Loucy (cell line): ENCODE data around the gene DNM3.

Source experiments
- H2AFZ ChIP-seq: fragments of 200-600 bp; sonication (generic); 2 replicates; pipeline ENCODE4 v1.6.0; 2016; ENCODE audit warnings: antibody characterized with exemption, mild to moderate bottlenecking, low read length, moderate library complexity
- H3F3A ChIP-seq: fragments of 200-600 bp; 2 replicates; pipeline ENCODE4 v1.6.0; 2016; ENCODE audit warnings: antibody characterized with exemption, low read depth, mild to moderate bottlenecking
- H3K27me3 ChIP-seq: fragments of 200-600 bp; sonication (generic); 2 replicates; pipeline ENCODE4 v1.6.1; 2014; ENCODE audit warnings: low read length, mild to moderate bottlenecking; ENCODE audit not compliant: insufficient read depth, poor library complexity, severe bottlenecking
- H3K36me3 ChIP-seq: fragments of 200-600 bp; sonication (generic); 2 replicates; pipeline ENCODE4 v1.6.1; 2016; ENCODE audit warnings: low read length; ENCODE audit not compliant: insufficient read depth
- H3K4me1 ChIP-seq: fragments of 200-600 bp; sonication (generic); 2 replicates; pipeline ENCODE4 v1.5.1; 2014; ENCODE audit warnings: low read length, mild to moderate bottlenecking; ENCODE audit not compliant: insufficient read depth, poor library complexity, severe bottlenecking
- H3K4me2 ChIP-seq: fragments of 200-600 bp; sonication (generic); 2 replicates; pipeline ENCODE4 v1.6.0; 2014; ENCODE audit warnings: antibody characterized with exemption, low read length, low read depth, mild to moderate bottlenecking; ENCODE audit not compliant: poor library complexity, severe bottlenecking
- H3K4me3 ChIP-seq: fragments of 200-600 bp; sonication (generic); 2 replicates; pipeline ENCODE4 v1.5.1; 2014; ENCODE audit warnings: low read length, mild to moderate bottlenecking, mixed read lengths; ENCODE audit not compliant: poor library complexity, severe bottlenecking
- H3K79me2 ChIP-seq: fragments of 200-600 bp; sonication (generic); 2 replicates; pipeline ENCODE4 v1.6.1; 2014; ENCODE audit warnings: low read length; ENCODE audit not compliant: insufficient read depth
- H3K9ac ChIP-seq: fragments of 200-600 bp; sonication (generic); 2 replicates; pipeline ENCODE4 v1.6.0; 2014; ENCODE audit warnings: mild to moderate bottlenecking, low read depth, low read length, moderate library complexity; ENCODE audit not compliant: poor library complexity, severe bottlenecking
- H3K9me2 ChIP-seq: fragments of 200-600 bp; sonication (generic); replicated peaks from 2 replicates; pipeline ENCODE4 v1.6.1; 2016; ENCODE audit warnings: low read depth, low read length, mixed read lengths
- H3K9me3 ChIP-seq: fragments of 200-600 bp; sonication (generic); 2 replicates; pipeline ENCODE4 v1.6.1; 2014; ENCODE audit warnings: mild to moderate bottlenecking, antibody characterized with exemption, low read length, low read depth; ENCODE audit not compliant: insufficient read depth
- H4K20me1 ChIP-seq: fragments of 200-600 bp; sonication (generic); 2 replicates; pipeline ENCODE4 v1.6.0; 2014; ENCODE audit warnings: antibody characterized with exemption, low read length, mild to moderate bottlenecking; ENCODE audit not compliant: insufficient read depth, poor library complexity, severe bottlenecking
- EZH2phosphoT487 ChIP-seq: fragments of 200-600 bp; IDR thresholded peaks from 2 replicates; pipeline ENCODE4 v1.6.1; 2018; ENCODE audit warnings: antibody characterized with exemption, mild to moderate bottlenecking, moderate library complexity, borderline replicate concordance
- TF ChIP-seq, protein P1 (sequence below): fragments of 200-600 bp; sonication (generic); conservative IDR thresholded peaks from 2 replicates; pipeline ENCODE4 v1.5.1; 2014; ENCODE audit warnings: mild to moderate bottlenecking, antibody characterized with exemption, low read length

The DNM3 gene

DNA sequence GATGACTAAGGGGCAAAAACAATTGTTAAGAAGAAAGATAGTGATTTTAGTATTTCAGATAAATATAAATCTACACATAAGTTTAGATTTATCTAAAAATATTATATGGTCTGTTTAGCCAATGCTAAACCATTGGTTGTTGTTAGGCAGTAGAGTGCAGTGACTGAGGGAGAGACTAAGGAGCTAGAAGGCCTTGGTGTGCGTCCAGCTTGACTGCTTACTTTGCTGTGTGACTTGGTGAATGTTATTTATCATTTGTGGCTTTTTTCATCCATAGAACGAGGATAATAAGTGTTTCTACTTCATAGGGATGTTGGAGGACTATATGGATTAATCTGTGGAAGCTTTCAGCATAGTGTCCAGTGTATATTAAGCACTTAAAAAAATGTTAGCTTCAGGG is 314.5 kb downstream of the DNM3 start:
- Histone ChIP-seq H3K4me3 (no peak overlapping the region), H3K79me2 (no peaks in the 10 kb centered on the region), H3K4me2 (no peak overlapping the region), H3K9ac (no peak overlapping the region), H3K4me1 (peaks cover 9% of the 10 kb centered on the region), H3K9me2 (no peaks in the 10 kb centered on the region), H2AFZ (no peak overlapping the region), H3F3A (no peaks in the 10 kb centered on the region), H4K20me1 (no peaks in the 10 kb centered on the region), H3K27me3 (no peaks in the 10 kb centered on the region), H3K9me3 (no peaks in the 10 kb centered on the region), H3K36me3 (no peaks in the 10 kb centered on the region)
- no peak for TF ChIP-seq EZH2phosphoT487
- TF ChIP-seq, protein P1, sequence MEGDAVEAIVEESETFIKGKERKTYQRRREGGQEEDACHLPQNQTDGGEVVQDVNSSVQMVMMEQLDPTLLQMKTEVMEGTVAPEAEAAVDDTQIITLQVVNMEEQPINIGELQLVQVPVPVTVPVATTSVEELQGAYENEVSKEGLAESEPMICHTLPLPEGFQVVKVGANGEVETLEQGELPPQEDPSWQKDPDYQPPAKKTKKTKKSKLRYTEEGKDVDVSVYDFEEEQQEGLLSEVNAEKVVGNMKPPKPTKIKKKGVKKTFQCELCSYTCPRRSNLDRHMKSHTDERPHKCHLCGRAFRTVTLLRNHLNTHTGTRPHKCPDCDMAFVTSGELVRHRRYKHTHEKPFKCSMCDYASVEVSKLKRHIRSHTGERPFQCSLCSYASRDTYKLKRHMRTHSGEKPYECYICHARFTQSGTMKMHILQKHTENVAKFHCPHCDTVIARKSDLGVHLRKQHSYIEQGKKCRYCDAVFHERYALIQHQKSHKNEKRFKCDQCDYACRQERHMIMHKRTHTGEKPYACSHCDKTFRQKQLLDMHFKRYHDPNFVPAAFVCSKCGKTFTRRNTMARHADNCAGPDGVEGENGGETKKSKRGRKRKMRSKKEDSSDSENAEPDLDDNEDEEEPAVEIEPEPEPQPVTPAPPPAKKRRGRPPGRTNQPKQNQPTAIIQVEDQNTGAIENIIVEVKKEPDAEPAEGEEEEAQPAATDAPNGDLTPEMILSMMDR: no peak

DNA sequence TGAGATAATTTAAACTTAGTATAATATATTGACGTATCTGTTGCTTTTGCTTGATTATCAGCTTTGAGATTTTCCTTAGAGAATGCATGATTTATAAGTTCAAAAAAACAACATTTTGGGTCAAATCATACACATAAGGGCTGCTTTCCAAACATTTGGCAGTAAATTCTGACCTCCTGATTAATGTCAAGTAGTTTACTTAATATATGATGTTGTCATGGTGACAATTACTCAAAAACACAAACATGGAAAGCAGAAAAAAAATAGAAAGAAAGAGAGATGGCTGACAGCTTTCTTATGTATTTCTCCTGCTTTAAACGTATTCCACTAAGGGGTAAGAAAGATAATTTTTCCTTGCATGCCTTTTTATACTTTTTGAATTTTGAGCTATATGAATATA is 320.9 kb downstream of the DNM3 start:
- H3F3A ChIP-seq: no peaks in the 10 kb centered on the region
- no peaks in the 10 kb centered on the region for H3K27me3 ChIP-seq
- H3K9me2 ChIP-seq: no peaks in the 10 kb centered on the region
- no peak overlapping the region for H2AFZ ChIP-seq
- no peak for TF ChIP-seq EZH2phosphoT487
- TF ChIP-seq, protein P1: no peak
- H4K20me1 ChIP-seq: no peaks in the 10 kb centered on the region
- no peak overlapping the region for H3K4me3 ChIP-seq
- H3K4me1 ChIP-seq: peaks cover 4% of the 10 kb centered on the region
- H3K36me3 ChIP-seq: no peaks in the 10 kb centered on the region
- H3K4me2 ChIP-seq: no peak overlapping the region
- H3K79me2 ChIP-seq: no peaks in the 10 kb centered on the region
- H3K9ac ChIP-seq: no peak overlapping the region
- H3K9me3 ChIP-seq: no peaks in the 10 kb centered on the region

DNA sequence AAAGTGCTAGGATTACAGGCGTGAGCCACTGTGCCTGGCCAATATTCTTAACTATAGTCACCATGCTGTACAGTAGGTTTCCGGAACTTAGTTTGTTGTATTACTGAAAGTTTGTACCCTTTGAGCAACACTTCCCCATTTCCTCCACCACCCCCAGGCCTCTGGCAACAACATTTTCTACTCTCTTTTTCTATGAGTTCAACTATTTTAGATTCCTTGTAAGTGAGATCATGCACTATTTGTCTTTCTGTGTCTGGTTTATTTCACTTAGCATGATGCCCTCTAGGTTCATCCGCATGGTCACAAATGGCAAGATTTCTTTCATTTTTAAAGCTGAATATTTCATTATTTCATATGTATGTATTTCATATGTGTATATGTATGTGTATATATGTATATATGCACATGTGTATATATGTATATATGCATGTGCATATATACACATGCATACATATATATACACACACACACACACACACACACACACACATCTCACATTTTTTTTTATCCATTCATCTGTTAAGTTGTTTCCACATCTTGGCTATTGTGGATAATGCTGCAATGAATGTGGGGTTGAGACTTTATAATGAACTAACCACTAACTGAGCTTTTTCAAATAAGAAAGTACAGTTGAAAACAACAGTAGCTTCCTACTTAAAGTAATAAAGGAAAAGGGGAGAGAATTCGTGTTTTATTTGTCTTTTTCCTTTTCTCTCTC is 322.4 kb downstream of the DNM3 start:
- no peaks in the 10 kb centered on the region for H4K20me1 ChIP-seq
- H3K9me2 ChIP-seq: no peaks in the 10 kb centered on the region
- no peaks in the 10 kb centered on the region for H3K79me2 ChIP-seq
- TF ChIP-seq EZH2phosphoT487: no peak
- TF ChIP-seq, protein P1: no peak
- H3K4me2 ChIP-seq: no peak overlapping the region
- no peak overlapping the region for H2AFZ ChIP-seq
- no peaks in the 10 kb centered on the region for H3K36me3 ChIP-seq
- H3K27me3 ChIP-seq: no peaks in the 10 kb centered on the region
- H3K4me1 ChIP-seq: peaks cover 17% of the 10 kb centered on the region
- peaks cover 6% of the 10 kb centered on the region; the same call in 1 of the 2 replicates for H3F3A ChIP-seq
- no peaks in the 10 kb centered on the region for H3K9me3 ChIP-seq
- H3K9ac ChIP-seq: no peak overlapping the region
- H3K4me3 ChIP-seq: no peak overlapping the region
